ENCODE results near the gene CCDC192. TPM values are rescaled to one million over a fixed set of nuclear protein-coding genes. Genes with fewer than 3 reads are reported as not detected.

The CCDC192 gene
- total and polyA plus RNA-seq, 2 donors (not counting 3 experiments of a cell fraction or from before 2014, with no cell fraction given), result not detected

GRCh38 chr5:127958421-127959011, 255.3 kb downstream of the CCDC192 start:
- Histone ChIP-seq H3K27ac (ENCODE audit: insufficient read depth, low read depth, low read length) (peak overlapping the region; percentile 16), H4K20me1 (replicated peaks; ENCODE audit: control insufficient read depth, extremely low read depth, insufficient read depth, low read length) (no peaks in the 10 kb centered on the region), H3K4me3 (replicated peaks in 1 of 3; ENCODE audit: insufficient read depth in 1 of 3, low read depth in 1 of 3, low read length in 3 of 3) (no peak overlapping the region), H3K79me2 (ENCODE audit: control insufficient read depth, insufficient read depth, low read length) (no peaks in the 10 kb centered on the region), H3K4me1 (ENCODE audit: control insufficient read depth, extremely low read depth, insufficient read depth, low read length) (peaks cover 44% of the 10 kb centered on the region), H3K9me3 (replicated peaks; ENCODE audit: control insufficient read depth, insufficient read depth, low read length) (no peaks in the 10 kb centered on the region), H3K9ac (replicated peaks; ENCODE audit: extremely low read depth, insufficient read depth, low read length) (no peak overlapping the region), H2AFZ (ENCODE audit: low read depth, low read length) (no peak overlapping the region), H3K9me1 (replicated peaks; ENCODE audit: control insufficient read depth, extremely low read depth, insufficient read depth, low read length) (no peaks in the 10 kb centered on the region), H3K4me2 (ENCODE audit: insufficient read depth, low read length) (peak overlapping the region; percentile 0), H3K27me3 (ENCODE audit: control insufficient read depth in 2 of 2, insufficient read depth in 2 of 2, low read length in 2 of 2) (no peaks in the 10 kb centered on the region), H3K36me3 (ENCODE audit: control insufficient read depth in 2 of 2, extremely low read depth in 1 of 2, insufficient read depth in 2 of 2, low read length in 2 of 2) (no peaks in the 10 kb centered on the region)
- ChIA-PET CTCF (interaction anchor here (2.0 to 2.8 kb wide), 4 partner anchors 8 to 81 kb away, joined by 5 to 18 read pairs (median 14); no protein-coding TSS in a partner anchor), POLR2A (no interaction called here)
- BruUV-seq (replicated peaks), result no TSS peak
- FAIRE-seq, result no peak
- peak; percentile 32 for DNase-seq (ENCODE audit: low read depth, low spot score)
- dilution Hi-C loops (cut with MboI; ENCODE audit: extremely low pct_ligation_motif_present, low sequenced_read_pairs) (no loop called here), intact Hi-C loops (cut with micrococcal nuclease) (loop anchor here (1.0 to 2.0 kb wide), 4 partner anchors 16 to 125 kb away; partner anchors contain the start of gene SLC12A2)
- TF ChIP-seq FOS (IDR thresholded peaks at IDR 0.05; ENCODE audit: borderline replicate concordance, insufficient read depth, low read length), result no peak
- no peak for TF ChIP-seq JUN (IDR thresholded peaks at IDR 0.05; ENCODE audit: borderline replicate concordance, insufficient read depth, insufficient read length, low read depth)
- TF ChIP-seq CTCF (IDR thresholded peaks at IDR 0.05; ENCODE audit: extremely low read depth in 1 of 2, insufficient read depth in 1 of 2, low read depth in 1 of 2, low read length in 2 of 2), result no peak
- TF ChIP-seq EZH2 (IDR thresholded peaks at IDR 0.05; ENCODE audit: borderline replicate concordance, low read depth, low read length, severe bottlenecking), result no peak
- TF ChIP-seq POLR2A (IDR thresholded peaks at IDR 0.05; ENCODE audit: low read depth, low read length), result no peak
- TF ChIP-seq, protein P1, sequence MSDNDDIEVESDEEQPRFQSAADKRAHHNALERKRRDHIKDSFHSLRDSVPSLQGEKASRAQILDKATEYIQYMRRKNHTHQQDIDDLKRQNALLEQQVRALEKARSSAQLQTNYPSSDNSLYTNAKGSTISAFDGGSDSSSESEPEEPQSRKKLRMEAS (IDR thresholded peaks at IDR 0.05; ENCODE audit: insufficient read depth, insufficient read length), result no peak
- TF ChIP-seq GATA2 (IDR thresholded peaks at IDR 0.05; ENCODE audit: insufficient read depth, insufficient read length, low read depth, low read length), result no peak
- TF ChIP-seq MYC (IDR thresholded peaks at IDR 0.05; ENCODE audit: low read depth, low read length), result no peak
- no peak for TF ChIP-seq POLR2AphosphoS5 (IDR thresholded peaks at IDR 0.05; ENCODE audit: insufficient read depth, low read depth, low read length)

Data from endothelial cell of umbilical vein (primary cell).